ENCODE data around the gene ESYT2. TPM values are rescaled to one million over a fixed set of nuclear protein-coding genes. Genes with fewer than 3 reads are reported as not detected.

The ESYT2 gene
- total RNA-seq, 2 donors from 2014 or later, result 145 to 181 TPM

DNA sequence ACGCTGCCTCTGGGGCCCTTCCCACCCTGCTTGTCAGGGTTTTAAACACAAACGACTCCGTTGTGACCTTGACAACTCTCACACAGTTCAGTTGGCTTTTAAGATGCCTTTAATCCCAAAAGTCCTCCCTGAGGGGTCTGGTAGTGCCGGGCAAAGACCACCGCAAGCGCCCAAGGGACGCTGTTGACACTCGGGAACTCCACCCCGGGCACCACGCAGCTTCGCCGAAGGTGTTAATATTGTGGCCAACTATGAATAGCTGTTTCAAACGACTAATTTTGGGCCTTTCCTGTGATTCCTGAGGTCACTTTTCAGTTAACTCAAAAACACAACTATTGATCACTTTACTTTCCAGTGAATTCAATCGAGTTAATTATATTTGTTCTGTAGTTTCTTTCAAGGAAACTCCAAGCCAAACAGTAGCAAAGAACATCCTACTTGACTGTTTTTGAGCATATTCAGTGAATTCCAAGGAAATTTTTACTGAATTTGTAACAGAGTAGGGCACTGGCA lies 958 bp upstream of the ESYT2 start:
- DNase-seq (ENCODE audit: low spot score), result no peak
- intact Hi-C loops (cut with DNase I), result no loop called here

DNA sequence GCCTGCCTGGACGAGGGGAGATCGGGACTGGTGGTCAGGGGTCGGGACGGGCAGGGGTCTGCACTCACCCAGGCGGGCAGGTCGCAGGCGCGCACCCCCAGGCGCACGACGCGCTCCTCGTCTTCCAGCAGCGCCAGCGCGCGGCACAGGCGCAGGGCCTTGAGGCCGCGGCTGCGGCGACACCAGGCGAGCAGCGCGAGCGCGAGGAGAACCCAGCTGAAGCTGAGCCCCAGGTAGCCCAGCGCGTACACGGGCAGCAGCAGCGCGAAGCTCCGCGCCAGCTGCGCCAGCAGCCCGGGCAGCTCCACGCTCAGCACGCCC lies 328 bp downstream of the ESYT2 start:
- DNase-seq (ENCODE audit: low spot score), result peak; percentile 87
- intact Hi-C loops (cut with DNase I), result loop anchor here in 1 of 2 donors (5.0 kb wide), 2 partner anchors 33 to 47 kb away; no protein-coding TSS in a partner anchor

DNA sequence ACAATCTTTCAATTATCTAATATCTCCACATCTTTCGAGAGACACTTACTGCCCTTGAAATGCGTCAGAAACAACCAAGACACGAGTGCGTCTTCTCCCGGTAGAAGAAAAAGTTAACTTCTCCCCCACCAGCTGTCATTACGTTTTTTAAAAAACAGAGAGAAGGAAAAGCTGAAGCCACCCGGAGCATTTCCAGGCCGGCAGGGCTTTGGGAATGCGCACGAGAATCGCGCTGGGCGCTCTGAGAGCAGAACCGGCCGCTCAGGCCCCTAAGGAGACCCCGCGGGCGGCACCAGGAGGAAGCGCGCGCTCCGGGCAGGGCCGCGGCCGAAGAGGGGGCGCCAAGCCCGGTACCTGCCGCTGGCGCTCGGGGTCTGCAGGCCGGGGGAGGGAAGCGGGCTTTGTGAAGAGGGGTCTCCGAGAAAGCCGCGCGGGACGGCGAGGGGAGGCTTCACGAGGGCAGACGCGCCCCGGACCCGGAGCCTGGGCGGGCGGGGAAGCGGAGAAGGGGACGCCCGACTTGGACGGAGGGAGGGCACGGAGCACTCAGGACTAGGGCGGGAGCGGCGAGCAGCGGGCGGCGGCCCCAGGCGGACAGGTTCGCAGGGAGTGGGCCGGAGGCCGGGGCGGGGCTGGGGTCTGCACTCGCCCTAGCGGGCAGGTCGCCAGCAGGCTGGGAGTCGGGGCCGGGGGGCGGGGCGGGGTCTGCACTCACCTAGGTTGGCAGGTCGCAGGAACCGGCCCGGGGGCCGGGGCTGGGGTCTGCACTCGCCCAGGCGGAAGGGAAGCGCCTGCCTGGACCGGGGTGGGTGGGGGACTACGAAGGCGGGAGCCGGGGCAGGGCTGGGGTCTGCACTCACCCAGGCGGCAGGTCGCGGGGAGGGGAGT lies 932 bp downstream of the ESYT2 start:
- intact Hi-C loops (cut with DNase I), result loop anchor here in 1 of 2 donors (5.0 kb wide), 2 partner anchors 34 to 46 kb away; no protein-coding TSS in a partner anchor
- peak; percentile 88 for DNase-seq (ENCODE audit: low spot score)

DNA sequence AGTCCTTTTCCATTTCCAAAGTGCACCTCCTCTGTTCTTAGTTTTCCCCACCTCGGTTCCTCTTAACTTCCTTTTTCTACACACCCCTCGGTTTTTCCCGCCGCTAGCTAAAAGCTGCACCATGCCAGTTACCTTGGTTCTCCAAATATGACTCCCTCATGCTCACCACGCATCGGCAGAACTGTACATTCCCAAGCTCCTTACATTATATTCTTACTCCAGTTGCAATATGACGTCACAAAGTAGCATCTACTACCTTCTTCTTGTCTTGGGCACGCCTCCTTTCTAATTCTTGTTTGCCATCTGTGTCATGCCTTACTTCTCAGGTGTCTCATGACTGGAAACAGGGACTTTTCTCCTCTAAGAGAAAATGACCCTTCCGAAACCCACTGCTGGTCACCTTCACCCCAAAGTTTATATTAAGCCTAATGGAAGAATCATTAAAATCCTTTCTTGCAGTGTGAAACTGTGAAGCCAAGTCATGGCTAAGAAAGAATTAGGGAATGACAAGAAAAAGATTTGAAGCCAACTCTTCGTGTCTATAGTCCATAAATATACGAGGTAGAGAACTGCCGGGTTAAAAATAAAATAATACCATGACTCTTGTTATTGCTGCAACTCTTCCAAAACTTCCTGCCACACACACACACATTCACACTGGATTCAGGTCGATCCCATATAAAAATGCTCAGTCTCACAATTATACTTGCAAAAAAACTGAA lies 1.7 kb downstream of the ESYT2 start:
- intact Hi-C loops (cut with DNase I), result loop anchor here in 1 of 2 donors (5.0 kb wide), 2 partner anchors 35 to 45 kb away; no protein-coding TSS in a partner anchor
- DNase-seq (ENCODE audit: low spot score), result no peak

DNA sequence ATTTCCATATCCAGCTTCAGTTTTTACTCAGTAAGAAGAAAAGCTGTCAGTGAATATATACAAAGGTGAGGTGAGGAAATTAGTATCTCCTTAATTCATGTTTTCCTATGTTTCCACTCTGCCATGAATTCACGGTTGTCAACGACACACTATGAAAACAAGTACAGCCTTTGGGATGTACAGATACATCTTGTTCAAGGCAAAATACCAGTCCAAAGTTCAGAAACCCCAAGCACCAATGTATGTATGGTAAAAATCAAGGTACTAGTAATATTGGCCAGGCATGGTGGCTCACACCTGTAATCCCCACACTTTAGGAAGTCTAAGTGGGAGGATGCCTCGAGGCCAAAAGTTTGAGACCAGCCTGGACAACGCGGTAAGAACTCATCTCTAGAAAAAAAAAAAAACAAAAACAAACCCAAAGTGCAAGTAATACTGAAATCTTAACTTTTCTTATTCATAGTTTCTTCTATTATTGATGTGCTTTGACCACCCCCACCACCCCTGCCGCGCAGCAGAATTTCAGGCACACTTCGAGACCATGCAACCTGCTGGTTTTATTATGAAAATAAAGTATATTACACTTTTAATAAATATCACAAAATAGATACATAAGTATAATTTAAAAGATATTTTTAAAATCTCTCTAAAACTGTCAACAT lies 3.5 kb downstream of the ESYT2 start:
- intact Hi-C loops (cut with DNase I), result loop anchor here in 1 of 2 donors (5.0 kb wide), 2 partner anchors 37 to 43 kb away; no protein-coding TSS in a partner anchor

DNA sequence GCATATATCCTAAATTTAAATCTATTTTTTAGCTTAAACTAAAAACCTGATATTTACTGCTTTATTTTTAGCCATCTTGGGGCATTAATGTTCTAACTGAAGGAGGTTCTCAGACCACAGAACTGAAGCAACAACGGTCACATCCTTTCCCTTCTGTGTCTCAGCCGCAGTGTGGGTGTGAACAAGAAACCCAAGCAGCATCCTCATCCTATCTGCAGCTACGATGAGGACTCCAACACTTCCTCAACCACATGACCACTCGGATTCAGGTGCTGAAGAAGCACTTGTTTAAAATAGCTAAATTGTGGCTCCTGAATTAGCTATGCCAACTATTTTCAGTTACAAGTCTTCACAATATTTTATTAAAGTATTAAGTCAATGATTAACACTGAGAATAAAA lies 5.3 kb downstream of the ESYT2 start:
- no peak for DNase-seq (ENCODE audit: low spot score)
- intact Hi-C loops (cut with DNase I), result no loop called here

More for the DNA sequence above, 3.5 kb downstream of the ESYT2 start:
- no peak for DNase-seq (ENCODE audit: low spot score)

DNA sequence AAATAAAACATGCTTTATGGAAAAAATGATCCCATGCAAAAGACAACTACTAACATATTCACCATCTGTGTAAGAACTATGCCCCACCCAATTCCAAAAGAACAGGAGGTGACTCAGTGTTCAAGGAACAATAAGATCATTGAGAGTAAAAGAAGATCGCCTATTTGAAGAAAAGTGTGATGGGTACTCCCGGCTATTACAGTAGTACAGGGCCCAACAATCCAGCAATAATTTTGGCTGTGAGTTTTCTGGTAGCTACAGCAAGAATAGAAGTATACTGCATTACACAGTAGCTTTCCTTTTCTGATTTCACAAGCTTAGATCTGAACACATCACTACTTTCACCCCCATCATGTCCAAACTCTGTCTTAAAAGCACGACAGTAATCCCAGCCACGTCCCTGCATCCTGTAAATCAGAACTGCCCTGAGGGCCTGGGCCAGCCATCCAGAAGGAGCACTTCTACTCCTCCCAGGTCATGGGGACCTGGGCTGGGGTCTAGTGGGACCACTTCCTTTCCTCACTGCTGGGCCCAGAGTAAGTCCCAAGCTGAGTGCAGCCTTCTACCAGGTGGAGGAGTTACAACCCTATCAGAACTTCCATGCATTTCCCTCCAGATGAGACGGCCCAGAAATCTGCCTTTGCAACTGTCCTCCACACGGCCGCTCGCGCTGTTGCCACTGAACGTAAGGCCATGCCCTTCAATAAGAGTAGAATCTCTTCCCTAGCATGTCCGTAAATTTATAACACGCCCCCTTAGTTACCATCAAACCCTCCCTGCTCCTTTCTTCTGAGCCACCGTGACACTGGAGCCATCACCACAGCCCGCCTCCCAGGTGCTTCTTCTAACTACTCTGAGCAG lies 7.9 kb downstream of the ESYT2 start:
- intact Hi-C loops (cut with DNase I), result no loop called here
- no peak for DNase-seq (ENCODE audit: low spot score)

DNA sequence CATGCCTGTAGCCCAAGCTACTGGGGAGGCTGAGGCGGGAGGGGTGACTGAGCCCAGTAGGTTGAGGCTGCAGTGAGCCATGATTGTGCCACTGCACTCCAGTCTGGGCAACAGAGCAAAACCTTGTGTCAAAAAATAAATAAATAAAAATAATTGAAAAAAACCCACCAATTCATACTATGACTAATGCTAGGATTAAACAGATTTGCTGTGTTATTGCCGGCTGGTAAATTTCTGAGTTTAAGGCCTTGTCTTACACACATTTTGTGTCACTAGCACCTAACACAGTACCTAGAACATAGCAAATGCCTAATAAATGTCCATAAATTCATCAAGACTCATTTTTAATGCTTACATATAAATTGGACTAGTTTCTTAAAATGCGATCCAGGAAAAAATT lies 8.7 kb downstream of the ESYT2 start:
- no peak for DNase-seq (ENCODE audit: low spot score)
- intact Hi-C loops (cut with DNase I), result no loop called here

DNA sequence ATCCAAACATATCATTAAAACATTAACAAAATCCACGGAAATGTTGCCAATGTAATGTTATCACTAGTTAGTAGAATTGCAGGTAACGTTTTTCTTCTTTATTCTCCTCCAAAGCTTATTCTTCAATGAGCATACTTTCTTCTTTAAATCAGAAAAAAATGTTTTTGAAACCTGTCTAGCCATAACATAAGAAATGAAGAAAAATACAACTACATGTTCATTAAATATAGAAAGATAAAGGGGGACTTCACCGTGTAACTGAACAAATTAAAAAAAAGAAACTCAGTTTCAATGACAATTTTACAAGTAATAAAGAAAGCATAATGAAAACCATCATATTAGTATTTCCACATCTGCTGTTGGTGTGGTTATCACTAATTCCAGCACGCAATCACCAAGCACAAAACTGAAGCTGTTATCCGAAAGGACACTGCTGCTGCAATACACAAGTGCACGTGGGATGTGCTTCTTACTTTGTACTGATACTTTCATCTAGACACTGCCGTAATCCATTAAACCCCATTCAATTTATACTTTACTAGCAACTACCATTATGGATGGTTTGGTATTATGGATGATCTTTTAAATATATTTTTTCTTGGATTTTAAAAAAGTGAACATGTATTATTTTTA lies 9.6 kb downstream of the ESYT2 start:
- DNase-seq (ENCODE audit: low spot score), result no peak
- intact Hi-C loops (cut with DNase I), result no loop called here

DNA sequence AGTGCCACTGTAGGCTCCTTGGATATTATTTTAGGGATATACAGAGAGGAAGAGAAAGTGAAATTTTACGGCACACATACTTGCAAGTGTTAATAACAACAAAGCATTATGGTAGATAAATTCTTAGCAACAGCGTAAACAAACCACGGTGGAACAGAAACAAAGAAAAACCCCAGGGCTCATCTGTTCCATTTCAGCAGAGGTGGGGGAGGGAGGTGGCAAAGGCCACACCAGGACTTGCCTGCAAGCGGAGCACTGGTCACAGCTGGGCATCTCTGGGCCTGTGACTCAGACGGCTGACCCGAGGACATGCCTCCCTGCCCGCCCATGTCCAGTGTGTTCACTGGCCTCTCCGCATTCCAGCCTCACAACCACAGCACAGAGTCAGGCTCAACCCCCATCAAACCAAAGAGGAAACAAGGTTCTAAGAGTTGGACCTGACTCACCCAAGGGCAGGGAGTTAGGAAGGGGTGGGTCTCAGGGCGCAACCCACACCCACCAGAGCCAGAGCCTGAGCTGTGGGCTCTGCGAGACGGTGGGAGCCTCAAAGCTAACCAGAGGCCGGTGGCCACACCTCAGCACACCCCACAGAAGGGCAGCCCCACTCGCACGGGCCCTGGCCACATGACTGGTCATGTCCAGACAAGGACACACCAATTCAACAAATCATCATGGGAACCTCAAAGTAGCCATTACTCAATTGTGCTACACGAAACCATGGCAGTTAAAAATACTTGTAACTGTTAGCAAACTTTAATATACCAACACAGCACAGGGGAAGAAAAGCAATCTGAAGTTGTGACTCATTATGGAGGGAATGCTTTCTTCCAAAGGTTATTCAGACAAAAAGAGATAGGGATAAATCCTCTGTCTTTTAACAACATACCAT lies 10.7 kb downstream of the ESYT2 start:
- intact Hi-C loops (cut with DNase I), result no loop called here
- peak; percentile 97 for DNase-seq (ENCODE audit: low spot score)

DNA sequence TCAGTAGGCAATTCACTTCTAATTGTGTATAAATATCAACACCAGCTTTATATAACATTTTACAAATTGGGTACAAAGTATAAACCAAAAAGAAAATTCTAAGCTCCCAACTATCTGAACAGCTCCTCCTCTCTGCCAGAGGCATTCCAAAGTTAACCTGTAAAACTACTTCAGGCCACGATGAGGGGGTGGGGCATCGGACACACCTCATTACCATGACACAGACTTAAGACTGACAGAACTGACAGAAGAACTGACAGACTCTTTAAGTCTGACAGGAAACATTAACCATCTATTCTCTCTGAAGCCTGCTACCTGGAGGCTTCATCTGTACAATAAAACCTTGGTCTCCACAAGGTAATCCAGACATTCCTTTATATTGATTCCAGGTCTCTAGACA lies 12.3 kb downstream of the ESYT2 start:
- DNase-seq (ENCODE audit: low spot score), result no peak
- intact Hi-C loops (cut with DNase I), result no loop called here

DNA sequence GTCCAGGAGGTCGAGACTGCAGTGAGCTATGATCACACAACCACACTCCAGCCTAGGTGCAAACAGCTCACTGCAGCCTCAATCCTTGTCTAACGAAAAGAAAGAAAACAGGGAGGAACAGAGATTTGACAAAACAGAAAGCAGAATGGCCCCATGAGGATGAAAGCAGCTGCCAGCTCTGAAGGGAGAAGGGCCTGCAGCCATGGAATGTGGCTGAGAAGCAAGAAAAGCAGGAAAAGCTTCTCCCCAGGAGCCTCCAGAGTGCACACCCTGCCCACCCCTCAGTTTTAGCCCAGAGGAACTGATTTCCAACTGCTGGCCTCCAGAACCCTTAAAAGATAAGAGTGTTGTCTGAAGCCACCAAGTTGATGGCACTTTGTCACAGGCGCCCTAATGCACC lies 13.0 kb downstream of the ESYT2 start:
- DNase-seq (ENCODE audit: low spot score), result no peak
- intact Hi-C loops (cut with DNase I), result no loop called here

DNA sequence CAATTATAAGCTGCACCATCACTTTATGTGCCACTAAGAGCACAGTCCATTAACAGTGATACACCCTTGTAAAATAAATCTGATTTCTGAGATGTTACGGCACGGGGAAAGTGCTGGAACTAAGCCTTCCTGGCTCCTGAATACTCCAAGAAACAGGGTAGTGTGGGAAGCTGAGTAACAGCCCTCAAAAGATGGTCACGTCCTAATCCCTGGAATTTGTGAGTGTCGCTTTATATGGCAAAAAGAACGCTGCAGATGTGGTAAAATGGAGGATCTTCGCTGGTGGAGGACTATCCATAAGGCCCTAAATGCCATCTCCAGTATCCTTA lies 13.5 kb downstream of the ESYT2 start:
- intact Hi-C loops (cut with DNase I), result no loop called here
- DNase-seq (ENCODE audit: low spot score), result no peak

DNA sequence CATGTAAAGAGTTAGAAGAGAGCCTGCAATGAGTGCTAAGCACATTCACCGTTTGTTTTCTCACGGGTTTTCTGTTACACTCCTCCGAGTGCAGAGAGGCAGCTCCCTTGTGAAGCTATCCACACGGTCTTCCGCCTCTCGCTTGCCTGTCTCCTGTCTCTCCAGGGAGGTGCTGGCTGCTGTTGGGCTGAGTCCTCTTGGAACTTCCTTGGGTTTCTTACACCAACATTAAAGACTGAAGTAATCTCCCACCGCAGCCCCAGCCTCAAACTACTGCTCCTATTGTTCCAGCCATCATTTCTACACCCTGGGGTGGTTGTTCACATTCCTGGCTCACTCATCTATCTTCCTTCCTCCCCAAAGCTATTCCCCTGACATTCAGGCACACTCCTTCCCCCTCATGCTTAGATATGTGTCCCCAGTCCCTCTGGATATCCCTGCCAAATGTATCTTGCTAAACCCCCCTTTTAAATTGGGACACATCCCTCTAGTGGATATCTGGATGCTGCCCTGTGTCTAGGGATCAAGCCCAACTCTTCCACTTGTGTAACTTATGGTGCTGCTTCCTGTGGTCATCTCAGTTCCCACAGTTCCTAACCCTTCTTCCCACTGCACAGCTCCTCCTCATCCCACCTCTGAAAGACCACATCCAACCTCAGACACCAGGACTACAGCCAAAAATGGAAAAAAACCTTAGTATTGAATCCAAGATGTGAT lies 14.1 kb downstream of the ESYT2 start:
- intact Hi-C loops (cut with DNase I), result no loop called here
- DNase-seq (ENCODE audit: low spot score), result no peak

DNA sequence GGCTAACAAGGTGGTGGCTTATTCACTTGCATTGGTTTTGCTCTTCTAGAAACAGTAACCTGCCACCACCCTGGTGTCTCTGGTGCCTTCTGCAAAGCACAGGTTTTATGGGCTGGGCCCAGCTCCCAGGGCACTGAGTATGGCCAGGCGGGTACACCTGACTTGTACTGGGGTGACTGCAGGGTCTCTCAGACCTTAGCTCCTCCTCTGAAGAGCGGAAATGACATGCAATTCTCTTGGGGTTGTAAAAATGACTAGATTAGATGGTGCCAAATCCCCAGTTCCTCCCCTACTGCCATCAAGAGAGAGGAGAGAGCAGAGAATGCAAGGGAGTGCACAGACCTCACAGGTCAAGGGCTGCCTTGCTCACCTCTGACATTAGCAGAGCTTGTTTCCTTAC lies 14.7 kb downstream of the ESYT2 start:
- no peak for DNase-seq (ENCODE audit: low spot score)
- intact Hi-C loops (cut with DNase I), result no loop called here

DNA sequence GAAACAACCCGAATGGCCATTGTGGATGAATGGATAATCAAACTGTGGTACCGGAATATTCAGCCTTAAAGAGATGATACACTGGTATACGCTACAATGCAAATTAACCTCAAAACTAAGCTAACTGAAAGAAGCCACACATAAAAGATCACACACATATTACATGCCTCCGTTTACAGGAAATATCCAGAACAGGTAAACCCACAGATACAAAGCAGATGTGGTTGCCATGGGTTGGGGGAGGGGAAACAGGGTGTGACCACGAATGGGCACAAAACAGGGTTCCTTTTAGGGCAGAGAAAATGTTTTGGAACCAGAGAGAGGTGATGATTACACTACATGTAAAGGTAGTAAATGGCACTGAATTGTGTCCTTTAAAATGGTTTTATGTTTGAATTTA lies 16.6 kb downstream of the ESYT2 start:
- intact Hi-C loops (cut with DNase I), result no loop called here
- DNase-seq (ENCODE audit: low spot score), result no peak

DNA sequence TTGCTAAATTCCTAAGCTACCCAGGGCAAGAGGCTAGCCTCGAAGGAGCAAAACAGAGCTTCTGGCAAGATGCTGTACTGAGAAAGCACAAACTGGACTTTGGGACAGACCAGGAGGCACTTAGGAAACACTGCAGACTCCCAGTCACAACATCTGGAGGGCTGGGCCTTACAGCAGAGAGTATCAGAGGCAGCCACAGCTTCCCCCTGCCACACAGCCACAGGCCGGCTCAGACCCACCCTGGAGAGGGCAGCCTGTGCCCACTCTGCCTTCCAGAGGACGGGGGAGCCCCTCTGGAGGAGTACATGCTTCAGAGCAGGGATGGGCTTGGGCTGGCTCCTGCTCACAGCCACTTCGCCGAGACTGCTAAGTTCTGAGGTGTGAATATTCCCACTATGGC lies 17.4 kb downstream of the ESYT2 start:
- intact Hi-C loops (cut with DNase I), result no loop called here
- DNase-seq (ENCODE audit: low spot score), result no peak

All from posterior vena cava (tissue), 2 donors.